Urinary bladder (tissue), 4 donors: Measurements from ENCODE around the gene SH3PXD2A. TPM values are rescaled to one million over a fixed set of nuclear protein-coding genes. Genes with fewer than 3 reads are reported as not detected.
A peak's percentile ranks its signal among the peaks of the same experiment; 100 is the strongest.

Experiments used
- DNase-seq: peaks from one replicate; pipeline ENCODE4 v3.0.0-alpha.2; 2015; ENCODE audit errors: extremely low spot score
- H3K27ac ChIP-seq: one replicate; pipeline ENCODE4 v1.5.1; 2013; ENCODE audit warnings: low read depth, mild to moderate bottlenecking, moderate library complexity
- H3K36me3 ChIP-seq: one replicate; pipeline ENCODE4 v1.6.1; 2013; ENCODE audit warnings: mild to moderate bottlenecking, moderate library complexity; ENCODE audit not compliant: insufficient read depth
- H3K4me1 ChIP-seq: one replicate; pipeline ENCODE4 v1.6.1; 2013; ENCODE audit warnings: mild to moderate bottlenecking, moderate library complexity; ENCODE audit not compliant: insufficient read depth
- H3K4me3 ChIP-seq: one replicate; pipeline ENCODE4 v1.5.1; 2013; ENCODE audit warnings: low read depth, low read length
- WGBS: extraction: QIAGEN DNeasy Blood & Tissue Kit; methylation state at CpG from one replicate; pipeline ENCODE4 v1.1.7; 2013; 5-methylcytosine and 5-hydroxymethylcytosine counted together
- polyA plus RNA-seq: library from polyadenylated mRNA; stranded (reverse); fragments of 200-250 nt; gene quantifications from one replicate; pipeline ENCODE4 v1.2.3, GENCODE V29; 2013
- total RNA-seq: library from RNA; depleted of rRNA; stranded (reverse); fragments of >200 nt; gene quantifications from one replicate; pipeline ENCODE4 v1.2.3, GENCODE V29; 2014
- donor health status: healthy with polysubstance abuse.
- donor health status: healthy.

SH3PXD2A gene
- total and polyA plus RNA-seq, 2 donors: 29.6 to 56.9 TPM

DNA sequence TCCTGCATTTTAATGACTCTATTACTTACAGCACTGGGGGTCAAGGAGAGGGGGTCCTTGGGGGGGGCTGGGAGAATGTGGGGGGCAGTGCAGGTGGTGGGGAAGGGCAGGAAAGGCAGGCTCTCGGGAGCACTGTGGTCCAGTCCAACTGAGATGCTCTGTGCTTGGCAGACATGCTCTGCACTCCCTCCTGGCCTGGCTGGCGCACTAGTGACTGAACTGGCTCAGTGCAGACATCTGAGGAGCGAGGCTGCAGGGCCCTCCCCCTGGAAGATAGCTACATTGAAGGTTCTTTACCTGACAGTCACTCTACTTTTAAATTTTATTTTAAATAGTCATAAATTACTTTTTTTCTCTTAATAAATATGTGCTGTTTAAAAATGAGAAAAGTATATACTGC is 256.2 kb downstream of the SH3PXD2A start:
- no peaks in the 10 kb centered on the region for H3K36me3 ChIP-seq
- DNase-seq: no peak
- H3K4me3 ChIP-seq: no peak overlapping the region
- no peaks in the 10 kb centered on the region for H3K4me1 ChIP-seq
- WGBS: 43% methylated on average over 3 of the region's 3 CpGs
- no peak overlapping the region for H3K27ac ChIP-seq

DNA sequence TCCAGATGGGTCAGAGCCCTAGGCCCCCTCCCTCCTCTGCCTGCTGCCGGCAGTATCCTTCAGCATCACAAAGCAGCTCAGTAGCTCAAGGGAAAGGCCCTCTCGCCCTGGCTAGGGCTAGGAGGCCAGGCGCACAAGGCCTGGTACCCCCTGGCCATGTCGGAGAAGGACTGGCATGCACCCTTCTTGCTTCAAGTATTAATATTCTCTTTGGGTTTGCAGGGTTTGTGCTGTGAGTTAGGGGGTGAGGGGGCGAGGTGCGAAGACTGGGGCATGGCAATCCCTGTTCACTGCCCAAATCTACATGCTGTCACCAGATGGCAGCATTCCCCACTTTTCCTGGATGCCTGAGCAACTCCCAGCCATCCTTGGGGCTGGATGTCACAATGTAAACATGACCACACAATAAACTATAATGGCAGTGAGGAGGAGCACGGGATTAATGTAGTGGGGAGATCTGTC is 256.7 kb downstream of the SH3PXD2A start:
- Histone ChIP-seq H3K36me3 (no peaks in the 10 kb centered on the region), H3K27ac (no peak overlapping the region), H3K4me1 (no peaks in the 10 kb centered on the region), H3K4me3 (no peak overlapping the region)
- 43% methylated on average over 7 of the region's 7 CpGs for WGBS
- no peak for DNase-seq

DNA sequence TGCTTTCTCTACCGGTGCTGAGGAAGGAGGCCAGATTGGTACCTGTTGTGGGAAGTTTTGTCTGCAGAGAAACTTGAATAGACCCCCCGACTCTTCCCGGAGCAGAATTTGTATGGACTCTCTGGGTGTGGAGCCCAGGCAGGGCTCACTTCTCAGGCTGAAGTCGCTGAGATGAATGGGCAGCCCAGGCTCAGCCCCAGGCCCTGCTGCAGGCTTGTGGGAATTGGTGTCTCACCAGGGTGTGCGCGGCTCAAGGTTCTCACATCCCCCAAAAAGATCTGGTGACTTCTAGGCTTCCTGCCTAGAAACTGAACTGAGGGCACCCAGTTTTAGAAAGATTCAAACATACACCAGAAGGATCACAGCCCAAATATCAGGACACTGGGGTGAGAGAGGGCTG is 258.4 kb downstream of the SH3PXD2A start:
- no peak overlapping the region for H3K27ac ChIP-seq
- 81% methylated on average over 6 of the region's 6 CpGs for WGBS
- H3K36me3 ChIP-seq: no peaks in the 10 kb centered on the region
- no peak for DNase-seq
- no peak overlapping the region for H3K4me3 ChIP-seq
- no peaks in the 10 kb centered on the region for H3K4me1 ChIP-seq

DNA sequence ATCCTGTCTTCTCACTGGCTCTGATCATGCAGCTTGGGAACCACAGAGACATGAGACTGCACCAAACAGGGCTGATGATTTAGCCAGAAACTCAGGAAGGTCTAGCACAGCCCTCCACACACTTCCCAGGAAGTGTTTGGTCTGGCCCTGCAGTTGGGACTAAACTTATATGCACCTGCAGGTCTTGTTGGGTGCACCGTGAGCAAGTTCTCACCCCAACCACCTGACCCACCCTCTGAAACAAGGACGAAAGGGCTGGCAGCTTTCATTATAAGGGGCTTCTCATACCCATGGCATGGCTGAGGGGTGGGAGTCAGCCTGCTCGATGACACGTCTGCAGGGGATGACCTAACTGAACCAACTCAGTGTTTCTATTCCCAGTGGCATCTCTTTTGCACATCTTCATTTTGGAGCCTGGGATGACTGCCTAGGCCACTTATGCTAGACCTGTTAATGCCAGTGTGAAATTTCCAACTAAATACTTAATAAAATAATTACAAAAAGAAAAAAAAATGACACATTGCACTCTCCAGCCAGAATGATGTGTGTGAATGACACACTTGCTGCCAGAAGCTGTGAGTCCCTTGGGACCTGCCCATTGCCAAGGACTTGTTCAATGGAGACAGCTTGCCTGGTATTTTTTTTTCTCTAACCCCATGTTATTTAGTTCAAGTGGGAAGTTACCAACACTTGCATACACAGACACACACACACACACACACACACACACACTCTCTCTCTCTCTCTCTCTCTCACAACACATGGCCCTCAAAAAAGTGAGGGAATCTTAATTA is 259.2 kb downstream of the SH3PXD2A start:
- no peak overlapping the region for H3K4me3 ChIP-seq
- no peak overlapping the region for H3K27ac ChIP-seq
- 85% methylated on average over 4 of the region's 4 CpGs for WGBS
- no peaks in the 10 kb centered on the region for H3K36me3 ChIP-seq
- no peaks in the 10 kb centered on the region for H3K4me1 ChIP-seq
- DNase-seq: no peak

DNA sequence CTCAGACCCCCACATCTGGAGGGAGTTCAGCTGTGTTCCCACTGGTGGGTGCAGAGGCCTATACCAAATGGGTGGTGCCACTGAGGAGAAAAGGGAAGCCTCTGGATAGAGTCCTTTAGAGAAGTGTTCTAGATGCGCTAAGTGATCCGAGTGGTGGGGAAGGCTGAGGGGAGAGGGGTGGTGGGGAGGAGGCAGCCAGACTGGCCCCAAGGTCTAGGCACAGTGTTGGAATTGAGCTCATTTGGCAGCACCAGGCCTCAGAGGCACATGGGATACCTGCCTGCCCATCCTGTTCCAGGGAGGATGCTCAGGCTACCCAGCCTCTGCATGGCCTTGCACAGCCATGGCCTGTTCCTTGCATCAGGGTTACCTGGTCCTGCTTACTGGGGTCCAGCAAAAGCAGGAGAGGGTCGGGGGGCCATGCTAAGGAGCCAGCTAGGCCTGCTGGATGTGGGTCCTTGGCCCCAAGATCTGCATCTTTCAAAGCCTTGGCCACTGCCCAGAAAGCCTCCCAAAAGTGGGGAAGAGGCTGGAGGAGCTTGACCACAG is 262.3 kb downstream of the SH3PXD2A start:
- no peak for DNase-seq
- Histone ChIP-seq H3K27ac (no peak overlapping the region), H3K36me3 (no peaks in the 10 kb centered on the region), H3K4me3 (no peak overlapping the region), H3K4me1 (no peaks in the 10 kb centered on the region)
- 68% methylated on average over 3 of the region's 3 CpGs for WGBS

DNA sequence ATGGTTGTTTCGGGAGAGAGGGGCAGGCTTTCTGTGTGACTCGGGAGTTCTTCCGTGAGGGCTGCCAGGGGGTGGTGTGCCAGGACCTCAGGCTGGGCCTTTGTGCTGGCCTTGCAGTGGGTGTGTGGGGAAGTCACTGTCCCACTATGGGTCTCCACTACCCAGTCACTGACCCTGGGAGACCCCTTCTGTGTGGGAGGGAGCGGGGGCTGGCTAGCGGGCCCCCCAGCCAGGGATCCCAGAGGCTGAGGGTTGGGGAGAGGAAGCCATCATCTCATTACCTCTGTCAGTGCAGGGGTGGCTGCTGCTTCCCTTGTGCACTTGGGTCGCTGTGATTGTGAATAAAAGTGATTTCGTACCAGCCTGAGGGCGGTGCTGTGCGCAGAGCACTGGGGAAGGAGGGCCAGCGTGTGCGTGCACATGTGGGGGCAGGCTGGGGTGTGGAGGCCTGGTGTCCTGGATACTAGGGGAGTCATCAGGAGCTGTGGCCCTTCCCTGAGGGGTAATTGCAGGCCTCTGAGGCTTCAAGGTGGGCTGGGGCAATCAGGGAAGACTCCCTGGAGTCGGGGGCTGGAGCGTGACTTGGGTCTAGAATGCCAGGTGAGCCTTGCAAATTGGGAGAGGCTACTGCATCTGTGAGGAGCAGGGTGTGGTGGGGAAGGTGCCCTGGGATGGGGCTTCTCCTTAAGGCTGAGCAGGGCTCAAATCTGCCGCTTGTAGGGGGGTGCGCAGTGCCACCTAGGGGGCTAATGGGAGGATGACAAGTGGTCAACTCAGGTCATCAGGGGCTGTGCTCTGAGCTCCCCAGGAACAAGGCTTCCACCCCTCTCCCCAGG is 263.0 kb downstream of the SH3PXD2A start:
- no peak for DNase-seq
- Histone ChIP-seq H3K4me3 (no peak overlapping the region), H3K27ac (no peak overlapping the region), H3K4me1 (no peaks in the 10 kb centered on the region), H3K36me3 (no peaks in the 10 kb centered on the region)
- 77% methylated on average over 15 of the region's 15 CpGs for WGBS

DNA sequence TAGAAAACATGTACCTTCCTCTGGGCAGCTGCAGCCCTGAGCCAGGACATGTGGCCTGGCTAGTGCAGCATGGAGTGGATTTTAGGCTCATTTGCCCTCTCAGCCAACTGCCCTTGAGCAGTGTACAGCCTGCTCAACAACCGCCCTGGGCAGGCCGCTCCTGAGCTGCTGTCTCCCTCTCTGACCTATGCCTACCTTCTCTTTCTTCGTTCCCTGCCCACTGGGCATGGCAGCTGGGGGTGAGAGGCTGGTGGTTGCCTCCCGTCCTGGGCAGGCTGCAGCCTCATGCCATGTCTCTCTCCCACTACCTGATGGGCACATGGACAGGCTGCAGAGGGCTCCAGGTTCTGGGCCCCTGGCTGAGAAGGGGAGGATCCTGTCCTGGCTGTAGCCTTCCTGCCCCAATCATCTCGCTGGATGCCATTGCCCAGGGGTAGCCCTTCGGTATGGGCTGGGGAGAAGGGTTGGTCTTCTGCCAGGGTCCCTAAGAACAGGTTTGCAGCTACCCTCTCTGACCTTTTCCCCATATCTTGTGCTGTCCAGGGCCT is 264.6 kb downstream of the SH3PXD2A start:
- Histone ChIP-seq H3K4me3 (no peak overlapping the region), H3K36me3 (no peaks in the 10 kb centered on the region), H3K4me1 (no peaks in the 10 kb centered on the region), H3K27ac (no peak overlapping the region)
- no peak for DNase-seq
- 91% methylated on average over 6 of the region's 6 CpGs for WGBS

DNA sequence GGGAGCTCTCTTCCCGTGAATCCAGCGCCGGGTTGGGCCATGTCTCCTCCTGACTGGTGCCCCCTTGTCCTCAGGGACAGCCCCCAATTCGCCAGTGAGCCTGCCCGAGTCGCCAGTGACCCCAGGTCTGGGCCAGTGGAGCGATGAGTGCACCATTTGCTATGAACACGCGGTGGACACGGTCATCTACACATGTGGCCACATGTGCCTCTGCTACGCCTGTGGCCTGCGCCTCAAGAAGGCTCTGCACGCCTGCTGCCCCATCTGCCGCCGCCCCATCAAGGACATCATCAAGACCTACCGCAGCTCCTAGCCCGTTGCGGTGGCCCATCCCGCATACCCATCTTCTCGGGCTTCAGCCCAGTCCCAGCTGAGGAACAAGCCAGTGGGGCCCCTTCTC is 265.3 kb downstream of the SH3PXD2A start:
- H3K27ac ChIP-seq: no peak overlapping the region
- no peaks in the 10 kb centered on the region for H3K36me3 ChIP-seq
- no peak for DNase-seq
- WGBS: 93% methylated on average over 20 of the region's 20 CpGs
- H3K4me3 ChIP-seq: no peak overlapping the region
- H3K4me1 ChIP-seq: no peaks in the 10 kb centered on the region

DNA sequence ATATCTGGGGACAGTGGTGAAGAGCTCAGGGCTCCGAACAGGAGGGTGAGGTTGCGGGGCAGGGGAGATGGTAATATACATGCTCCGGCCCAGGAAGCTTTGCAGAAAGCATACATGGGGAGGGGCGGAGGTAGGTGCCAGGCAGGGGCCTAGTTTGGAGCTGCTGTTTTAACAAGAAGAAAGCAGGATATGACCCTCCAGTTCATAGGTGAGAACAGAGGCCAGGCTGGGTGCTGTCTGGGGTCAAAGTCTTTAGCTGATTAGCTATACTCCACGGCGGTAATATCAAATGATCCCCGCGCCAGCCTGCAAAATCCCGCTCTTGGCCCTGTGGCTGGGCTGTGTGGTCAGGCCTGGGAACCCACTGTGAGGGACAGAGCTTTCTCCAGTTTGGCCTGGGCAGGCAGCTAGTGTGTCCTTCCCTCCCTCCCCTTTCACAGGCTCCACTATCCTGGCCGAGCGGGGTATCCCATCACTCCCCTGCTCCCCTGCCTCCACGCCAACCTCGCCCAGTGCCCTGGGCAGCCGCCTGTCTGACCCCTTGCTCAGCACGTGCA is 266.2 kb downstream of the SH3PXD2A start:
- no peak for DNase-seq
- Histone ChIP-seq H3K4me1 (no peaks in the 10 kb centered on the region), H3K4me3 (no peak overlapping the region), H3K36me3 (no peaks in the 10 kb centered on the region), H3K27ac (no peak overlapping the region)
- WGBS: 91% methylated on average over 15 of the region's 15 CpGs

DNA sequence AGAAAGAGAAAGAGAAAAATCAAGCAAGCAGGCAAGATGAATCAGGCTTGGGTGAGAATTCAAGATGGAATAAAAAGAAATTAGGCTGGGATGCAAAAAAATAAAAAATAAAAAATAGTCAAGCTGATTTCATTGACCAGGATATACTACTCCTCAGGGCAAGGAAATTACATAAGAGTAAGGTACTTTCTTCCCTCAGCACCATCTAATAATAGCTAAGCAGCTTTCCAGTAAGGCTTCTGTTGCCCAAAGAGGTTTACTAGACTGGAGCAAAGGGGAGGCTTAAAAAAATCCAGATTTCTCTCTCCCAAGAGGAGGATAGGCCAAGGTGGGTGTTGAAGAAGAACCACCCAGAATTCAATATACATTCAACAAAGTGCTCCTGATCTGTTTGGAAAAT is 268.3 kb downstream of the SH3PXD2A start:
- no peak overlapping the region for H3K4me3 ChIP-seq
- H3K4me1 ChIP-seq: no peaks in the 10 kb centered on the region
- DNase-seq: no peak
- H3K27ac ChIP-seq: no peak overlapping the region
- no peaks in the 10 kb centered on the region for H3K36me3 ChIP-seq

DNA sequence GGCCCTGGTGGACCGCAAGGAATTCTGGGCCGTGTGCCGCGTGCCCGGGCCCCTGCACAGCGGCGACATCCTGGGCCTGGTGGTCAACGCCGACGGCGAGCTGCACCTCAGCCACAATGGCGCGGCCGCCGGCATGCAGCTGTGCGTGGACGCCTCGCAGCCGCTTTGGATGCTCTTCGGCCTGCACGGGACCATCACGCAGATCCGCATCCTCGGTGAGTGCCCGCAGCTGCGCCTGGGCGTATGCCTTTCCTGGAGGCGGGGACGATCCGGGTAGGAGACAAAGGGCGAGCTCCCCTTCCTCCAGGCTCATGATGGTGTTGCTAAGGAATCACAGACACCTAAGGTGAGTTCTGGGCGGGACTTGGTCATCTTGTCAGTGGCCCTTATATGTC is 270.4 kb downstream of the SH3PXD2A start:
- H3K4me1 ChIP-seq: no peaks in the 10 kb centered on the region
- H3K4me3 ChIP-seq: peak overlapping the region; percentile 42
- H3K27ac ChIP-seq: no peak overlapping the region
- no peak for DNase-seq
- WGBS: 75% methylated on average over 32 of the region's 32 CpGs
- H3K36me3 ChIP-seq: no peaks in the 10 kb centered on the region

DNA sequence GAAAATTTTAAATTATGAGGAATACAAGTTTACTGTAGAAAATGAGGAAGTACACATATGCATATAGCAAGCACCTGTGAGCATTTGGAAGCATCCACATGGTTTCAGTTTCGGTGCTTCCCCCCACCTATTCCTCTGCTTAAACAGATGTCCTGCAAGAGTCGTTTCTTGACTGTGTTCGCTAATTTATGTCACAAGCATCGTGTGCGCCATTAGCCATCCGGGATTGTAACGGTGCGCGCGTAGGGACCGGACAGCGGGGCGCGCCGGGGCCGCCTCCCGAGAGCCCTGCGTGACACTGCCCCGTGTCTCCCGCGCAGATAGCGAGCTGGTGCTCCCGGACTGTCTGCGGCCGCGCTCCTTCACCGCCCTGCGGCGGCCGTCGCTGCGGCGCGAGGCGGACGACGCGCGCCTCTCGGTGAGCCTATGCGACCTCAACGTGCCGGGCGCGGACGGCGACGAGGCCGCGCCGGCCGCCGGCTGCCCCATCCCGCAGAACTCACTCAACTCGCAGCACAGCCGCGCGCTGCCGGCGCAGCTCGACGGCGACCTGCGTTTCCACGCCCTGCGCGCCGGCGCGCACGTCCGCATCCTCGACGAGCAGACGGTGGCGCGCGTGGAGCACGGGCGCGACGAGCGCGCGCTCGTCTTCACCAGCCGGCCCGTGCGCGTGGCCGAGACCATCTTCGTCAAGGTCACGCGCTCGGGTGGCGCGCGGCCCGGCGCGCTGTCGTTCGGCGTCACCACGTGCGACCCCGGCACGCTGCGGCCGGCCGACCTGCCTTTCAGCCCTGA is 271.0 kb downstream of the SH3PXD2A start:
- Histone ChIP-seq H3K36me3 (no peaks in the 10 kb centered on the region), H3K4me1 (no peaks in the 10 kb centered on the region), H3K27ac (no peak overlapping the region), H3K4me3 (peak overlapping the region; percentile 42)
- no peak for DNase-seq
- 26% methylated on average over 111 of the region's 111 CpGs for WGBS

DNA sequence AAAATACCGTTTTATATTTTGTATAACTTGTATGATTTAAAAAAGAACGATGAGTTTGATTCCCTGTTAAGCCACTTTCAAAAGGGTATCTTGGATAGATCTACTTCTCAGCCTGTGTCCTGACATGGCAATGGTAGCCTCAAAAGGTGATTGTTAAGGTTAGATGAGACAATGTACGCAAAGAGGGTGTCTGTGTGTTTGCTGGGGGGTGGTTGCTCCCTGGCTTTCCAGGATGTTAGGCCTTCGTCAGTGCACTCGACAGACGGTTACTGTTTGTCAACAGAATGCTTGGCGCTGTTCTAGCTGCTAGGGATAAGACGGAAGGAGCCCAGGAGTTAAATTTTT is 271.5 kb downstream of the SH3PXD2A start:
- no peak for DNase-seq
- Histone ChIP-seq H3K4me1 (no peaks in the 10 kb centered on the region), H3K36me3 (no peaks in the 10 kb centered on the region), H3K4me3 (no peak overlapping the region), H3K27ac (no peak overlapping the region)
- WGBS: 88% methylated on average over 8 of the region's 8 CpGs
